HG02973 (cell line): ENCODE results near the gene ZBTB32.

Experiments
- ATAC-seq: cut with Tn5 transposase; IDR thresholded peaks from one replicate; pipeline ENCODE4 v1.9.1; 2021; ENCODE audit warnings: moderate library complexity; ENCODE audit not compliant: unreplicated experiment

The ZBTB32 gene

DNA sequence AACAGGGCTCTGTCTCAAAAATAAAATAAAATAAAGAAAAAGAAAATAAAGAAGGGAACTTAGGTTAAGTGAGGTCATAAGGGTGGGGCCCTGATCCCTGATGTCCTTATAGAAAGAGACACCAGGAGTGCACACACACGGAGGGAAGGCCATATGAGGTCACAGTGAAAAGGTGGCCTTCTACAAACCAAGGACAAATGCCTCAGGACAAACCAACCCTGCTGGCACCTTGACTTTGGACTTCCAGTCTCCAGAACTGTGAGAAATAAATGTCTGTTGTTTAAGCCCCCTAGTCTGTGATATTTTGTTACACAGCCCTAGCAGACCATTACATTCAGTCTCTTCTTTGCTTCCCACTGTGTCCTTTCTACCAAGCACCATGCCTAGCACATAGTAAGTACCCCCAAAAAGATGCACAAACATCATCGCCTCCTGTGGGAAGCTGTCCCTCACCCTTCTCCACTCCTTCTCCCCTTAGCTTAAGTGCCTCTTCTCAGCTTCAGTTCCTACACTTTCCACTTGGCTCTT, 8.4 kb upstream of the ZBTB32 start:
- no peak for ATAC-seq

DNA sequence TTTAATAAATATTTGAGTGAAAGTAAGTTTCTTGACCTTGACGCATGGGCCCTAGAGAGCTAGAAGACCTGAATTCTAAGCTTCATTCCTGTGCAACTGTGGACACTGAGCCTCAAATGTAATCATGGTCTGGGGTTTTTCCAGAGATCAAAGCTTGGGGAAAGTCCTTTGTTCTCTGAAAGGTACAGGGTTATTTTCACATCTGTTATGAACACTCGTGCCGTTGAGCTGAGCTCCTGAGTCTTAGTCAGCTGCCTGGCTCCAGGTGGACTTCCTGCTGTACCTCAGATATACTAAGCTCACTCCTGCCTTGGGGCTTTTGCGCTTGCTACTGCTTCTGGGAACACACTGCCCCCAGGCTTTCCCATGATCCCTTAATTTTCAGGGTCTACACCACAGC, 7.5 kb upstream of the ZBTB32 start:
- ATAC-seq, result no peak

DNA sequence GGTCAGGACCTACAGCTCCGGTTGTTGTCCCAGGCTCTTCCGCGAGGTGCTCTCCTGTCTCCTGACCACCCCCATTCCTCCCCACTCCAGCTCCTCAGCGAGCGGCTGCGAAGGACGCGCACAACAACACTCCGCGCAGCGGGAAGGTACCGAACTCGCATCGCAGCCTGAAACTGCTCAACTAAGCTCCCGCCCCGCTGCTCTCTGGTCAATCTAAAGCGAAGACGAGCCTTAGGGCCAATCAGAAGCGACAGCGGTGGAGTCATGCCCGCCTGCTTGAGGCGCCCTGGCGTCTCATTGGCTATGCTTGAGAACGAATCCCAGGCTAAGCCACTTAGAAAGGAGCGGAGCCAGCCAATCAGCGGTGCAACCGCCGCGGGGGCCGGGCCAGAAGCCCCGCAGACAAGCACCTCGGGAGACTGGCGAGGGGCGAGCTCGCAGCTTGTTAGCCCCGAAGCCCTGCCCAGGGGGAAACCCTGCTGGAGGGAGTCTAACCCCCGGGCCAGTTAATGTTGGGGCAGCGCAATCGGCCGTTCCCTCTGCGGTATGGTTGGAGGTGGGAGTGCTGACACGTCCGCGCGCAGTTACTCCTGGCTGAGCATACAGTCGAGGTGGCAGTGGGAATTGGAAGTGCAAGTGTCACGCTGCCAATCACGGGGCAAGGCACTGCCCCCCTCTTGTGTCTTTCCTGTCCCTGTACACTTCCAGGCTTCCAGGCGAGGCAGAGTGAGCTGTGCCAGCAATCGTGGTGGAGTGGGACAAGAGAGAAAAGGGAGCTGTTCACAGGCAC, 1.9 kb upstream of the ZBTB32 start:
- peak; percentile 92 for ATAC-seq

DNA sequence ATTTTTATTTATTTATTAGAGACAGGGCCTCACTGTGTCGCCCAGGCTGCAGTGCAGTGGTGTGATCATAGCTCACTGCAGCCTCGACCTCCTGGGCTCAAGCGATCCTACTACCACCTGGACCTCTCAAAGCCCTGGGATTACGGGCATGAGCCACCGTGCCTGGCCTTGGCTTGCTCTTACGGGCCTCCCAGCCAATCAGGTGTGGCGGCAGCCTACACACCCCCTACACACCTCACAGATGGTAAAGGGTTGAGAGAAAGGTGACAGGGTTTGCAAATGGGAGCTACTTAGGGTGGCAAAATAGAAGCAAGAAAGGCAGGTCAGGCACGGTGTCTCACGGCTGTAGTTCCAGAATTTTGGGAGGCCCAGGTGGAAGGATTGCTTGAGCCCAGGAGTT, 1.0 kb upstream of the ZBTB32 start:
- ATAC-seq, result no peak

DNA sequence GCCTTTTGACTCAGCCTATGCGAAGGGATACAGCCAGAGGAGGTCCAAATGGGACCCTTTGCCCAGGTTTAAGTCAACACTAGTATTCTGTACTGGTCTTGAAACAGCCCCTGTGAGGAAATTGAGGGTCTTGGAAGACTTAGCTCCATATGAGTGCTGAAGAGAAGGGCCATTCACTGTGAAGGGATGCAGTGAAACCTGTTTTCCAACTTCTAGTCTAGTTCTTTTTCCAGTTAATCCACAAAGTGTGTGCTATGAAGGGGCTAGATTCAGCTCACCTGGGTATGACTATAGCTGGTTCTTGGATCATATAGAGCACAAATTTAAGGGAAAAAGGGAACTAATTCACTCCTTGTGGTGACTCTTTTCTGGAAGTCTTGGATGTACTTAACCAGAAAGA, 4.0 kb downstream of the ZBTB32 start:
- ATAC-seq, result no peak

DNA sequence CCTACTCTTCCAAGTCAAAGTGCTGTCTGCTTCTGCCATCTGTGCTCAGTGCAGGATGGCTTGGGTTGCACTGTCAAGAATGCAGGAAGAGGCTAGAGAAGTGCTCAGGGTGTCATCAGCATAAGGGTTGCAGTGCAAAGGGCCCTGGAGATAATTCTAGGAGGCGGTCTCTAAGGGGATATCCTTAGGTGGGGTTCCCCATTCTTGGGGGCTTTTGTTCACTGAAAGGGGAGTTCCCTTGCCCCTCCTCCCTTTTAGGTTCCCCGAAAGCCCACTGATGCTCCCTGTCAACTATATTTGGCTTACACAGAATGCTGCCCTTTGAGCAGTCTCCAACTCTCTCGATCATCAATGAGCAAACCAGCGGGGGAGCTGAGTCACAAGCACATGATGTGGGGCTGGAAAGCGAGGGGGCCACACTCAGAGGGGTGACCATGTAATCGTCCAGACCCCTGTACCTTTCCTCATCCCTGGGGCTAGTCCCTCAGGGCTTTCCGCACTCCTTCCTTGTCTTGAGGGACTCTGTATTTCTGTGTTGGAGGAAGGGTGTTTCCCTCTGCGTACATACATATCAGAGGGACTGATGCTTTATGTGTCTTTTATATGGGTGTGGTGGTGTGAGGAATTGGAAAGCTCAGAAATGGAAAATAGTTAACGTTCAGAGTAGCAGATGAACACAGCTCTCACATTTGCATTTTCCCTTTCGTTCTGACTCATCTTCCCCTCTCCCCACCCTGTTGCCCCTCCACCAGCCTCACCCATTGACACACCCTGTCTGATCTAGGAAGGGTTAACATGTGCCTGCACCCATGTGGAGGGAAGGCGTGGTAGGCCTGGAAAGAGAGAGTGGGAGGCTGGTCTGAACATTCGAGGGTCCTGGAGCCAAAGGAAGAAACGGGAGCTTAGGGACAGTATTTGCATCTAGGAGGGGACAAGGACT, 6.7 kb downstream of the ZBTB32 start:
- no peak for ATAC-seq

DNA sequence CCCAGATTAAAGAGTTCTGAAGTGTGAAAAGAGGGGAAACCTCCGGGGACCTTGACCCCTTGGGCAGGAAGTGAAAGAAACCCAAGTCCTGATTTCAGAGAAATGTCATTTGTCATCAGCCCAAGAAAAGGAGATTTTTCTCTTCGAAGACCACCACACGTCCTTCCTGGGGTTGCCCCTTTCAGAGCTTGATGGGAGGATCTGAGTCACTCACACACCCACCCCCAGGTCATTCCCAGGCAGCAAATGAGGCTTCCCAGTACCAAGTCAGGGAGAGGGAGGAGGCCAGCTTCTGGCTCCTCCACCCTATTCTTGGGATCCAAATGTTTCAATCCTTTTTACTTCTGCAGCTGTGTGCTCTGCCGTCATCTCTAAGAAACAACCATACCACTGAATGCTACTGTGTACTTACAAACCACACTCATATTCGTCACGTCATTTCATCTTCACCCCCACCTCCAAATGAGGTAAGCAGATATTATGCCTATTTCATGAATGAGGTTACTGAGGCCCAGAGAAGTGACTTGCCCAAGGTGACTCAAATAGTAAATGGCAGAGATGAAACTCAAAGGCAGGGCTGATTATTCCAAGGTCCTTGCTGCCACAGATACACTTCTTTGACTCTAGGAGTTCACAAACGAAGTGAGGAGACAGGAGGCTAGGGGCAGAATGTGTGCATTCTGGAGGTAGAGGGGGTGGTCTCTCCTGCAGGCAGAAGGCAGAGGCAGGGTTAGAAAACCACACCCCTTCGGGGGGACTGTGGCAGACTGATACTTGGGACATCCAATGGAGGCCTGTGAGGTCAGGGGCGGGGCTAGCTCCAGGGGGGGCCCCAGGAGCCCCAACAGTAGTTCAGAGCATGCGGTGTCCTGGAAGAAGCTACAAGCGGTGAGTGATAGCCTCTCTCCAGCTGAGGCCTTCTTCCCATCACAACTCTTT, 8.5 kb downstream of the ZBTB32 start:
- no peak for ATAC-seq

DNA sequence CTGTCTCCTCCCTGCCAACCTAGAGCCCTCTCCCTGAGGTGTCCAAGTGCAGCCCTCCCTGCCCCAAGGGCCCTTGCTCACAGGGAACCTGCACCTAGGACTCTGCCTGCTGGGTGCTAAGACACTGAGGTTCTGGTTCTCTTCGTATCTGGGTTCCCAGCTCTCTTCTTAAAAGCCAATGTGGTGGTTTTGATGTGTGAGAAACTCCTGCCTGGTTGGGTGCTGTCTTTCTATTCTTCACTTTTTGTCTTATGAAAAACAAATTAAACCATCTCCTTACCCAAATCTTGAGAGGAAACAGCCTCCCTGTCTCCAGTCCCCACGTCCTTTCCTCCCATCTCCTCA, 9.1 kb downstream of the ZBTB32 start:
- no peak for ATAC-seq

DNA sequence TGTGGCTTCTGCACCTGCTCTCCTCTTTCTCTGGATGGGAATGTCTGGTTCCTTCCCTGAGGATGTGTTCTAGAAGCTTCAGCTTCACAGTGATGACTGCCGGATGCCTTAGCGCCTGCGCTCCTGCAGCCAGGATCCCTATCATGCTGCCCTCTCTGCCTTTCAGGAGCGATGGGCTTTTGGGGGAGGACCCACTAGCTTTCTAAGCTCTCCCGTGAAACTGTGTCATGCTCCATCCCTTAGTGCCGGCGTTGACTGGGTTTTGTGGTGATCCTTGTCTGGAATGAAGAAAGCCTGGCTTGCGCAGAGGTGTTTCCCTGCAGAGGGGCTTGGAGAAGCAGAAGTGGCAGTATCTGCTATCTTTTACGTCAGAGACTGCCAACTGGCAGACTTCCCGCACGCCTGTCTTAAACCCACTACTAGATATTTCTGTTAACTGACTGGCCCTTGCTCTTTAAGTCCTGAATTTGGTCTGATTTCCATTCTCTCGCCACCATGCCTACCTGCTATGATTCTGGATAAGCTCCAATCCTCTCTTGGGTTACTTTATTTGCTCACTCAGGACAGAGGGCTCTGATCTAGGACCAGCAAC, 9.6 kb downstream of the ZBTB32 start:
- no peak for ATAC-seq

DNA sequence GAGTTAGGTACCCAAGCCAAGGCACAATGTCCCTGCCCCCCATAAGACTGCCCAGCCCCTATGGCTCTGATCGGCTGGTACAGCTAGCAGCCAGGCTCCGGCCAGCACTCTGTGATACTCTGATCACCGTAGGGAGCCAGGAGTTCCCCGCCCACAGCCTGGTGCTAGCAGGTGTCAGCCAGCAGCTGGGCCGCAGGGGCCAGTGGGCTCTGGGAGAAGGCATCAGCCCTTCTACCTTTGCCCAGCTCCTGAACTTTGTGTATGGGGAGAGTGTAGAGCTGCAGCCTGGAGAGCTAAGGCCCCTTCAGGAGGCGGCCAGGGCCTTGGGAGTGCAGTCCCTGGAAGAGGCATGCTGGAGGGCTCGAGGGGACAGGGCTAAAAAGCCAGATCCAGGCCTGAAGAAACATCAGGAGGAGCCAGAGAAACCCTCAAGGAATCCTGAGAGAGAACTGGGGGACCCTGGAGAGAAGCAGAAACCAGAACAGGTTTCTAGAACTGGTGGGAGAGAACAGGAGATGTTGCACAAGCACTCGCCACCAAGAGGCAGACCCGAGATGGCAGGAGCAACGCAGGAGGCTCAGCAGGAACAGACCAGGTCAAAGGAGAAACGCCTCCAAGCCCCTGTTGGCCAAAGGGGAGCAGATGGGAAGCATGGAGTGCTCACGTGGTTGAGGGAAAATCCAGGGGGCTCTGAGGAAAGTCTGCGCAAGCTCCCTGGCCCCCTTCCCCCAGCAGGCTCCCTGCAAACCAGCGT, 10.4 kb downstream of the ZBTB32 start:
- ATAC-seq, result no peak

DNA sequence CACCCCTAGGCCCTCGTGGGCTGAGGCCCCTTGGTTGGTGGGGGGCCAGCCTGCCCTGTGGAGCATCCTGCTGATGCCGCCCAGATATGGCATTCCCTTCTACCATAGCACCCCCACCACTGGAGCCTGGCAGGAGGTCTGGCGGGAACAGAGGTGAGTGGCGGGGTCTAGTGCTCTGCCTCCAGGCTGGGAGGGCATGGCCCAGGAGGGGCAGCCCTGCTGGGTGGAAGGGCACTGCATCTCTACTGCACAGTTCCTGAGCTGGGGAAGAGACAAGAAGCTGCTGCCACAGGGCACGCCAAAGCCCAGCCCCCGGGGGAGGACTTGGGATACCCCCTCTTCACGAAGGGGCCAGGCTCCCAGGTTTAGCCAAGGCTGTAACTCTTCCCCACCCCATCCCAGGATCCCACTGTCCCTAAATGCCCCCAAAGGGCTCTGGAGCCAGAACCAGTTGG, 11.0 kb downstream of the ZBTB32 start:
- ATAC-seq, result no peak

DNA sequence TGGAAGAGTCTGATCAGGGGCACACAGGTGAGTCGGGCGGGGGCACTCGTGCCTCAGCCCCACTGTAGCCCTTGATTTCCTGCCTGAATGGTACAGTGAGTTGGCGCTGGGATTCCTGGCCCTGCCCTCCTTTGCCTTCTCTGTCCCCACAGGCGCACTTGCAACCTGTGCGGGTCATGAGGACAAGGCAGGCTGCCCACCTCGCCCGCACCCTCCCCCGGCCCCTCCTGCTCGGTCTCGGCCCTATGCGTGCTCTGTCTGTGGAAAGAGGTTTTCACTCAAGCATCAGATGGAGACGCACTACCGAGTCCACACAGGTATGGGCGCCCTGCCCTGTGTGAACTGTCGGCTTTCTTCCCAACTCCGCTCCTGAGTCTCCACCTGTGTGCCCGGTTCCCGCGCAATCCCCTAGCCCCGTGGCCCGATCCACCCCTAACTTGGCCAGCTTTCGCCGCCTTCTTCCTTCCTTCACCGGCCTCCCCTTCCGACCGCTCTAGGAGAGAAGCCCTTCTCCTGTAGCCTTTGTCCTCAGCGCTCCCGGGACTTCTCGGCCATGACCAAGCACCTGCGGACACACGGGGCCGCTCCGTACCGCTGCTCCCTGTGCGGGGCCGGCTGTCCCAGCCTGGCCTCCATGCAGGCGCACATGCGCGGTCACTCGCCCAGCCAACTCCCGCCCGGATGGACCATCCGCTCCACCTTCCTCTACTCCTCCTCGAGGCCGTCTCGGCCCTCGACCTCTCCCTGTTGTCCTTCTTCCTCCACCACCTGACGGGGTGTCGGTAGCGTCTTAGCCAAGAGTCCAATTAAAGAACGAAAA, 11.8 kb downstream of the ZBTB32 start:
- no peak for ATAC-seq

DNA sequence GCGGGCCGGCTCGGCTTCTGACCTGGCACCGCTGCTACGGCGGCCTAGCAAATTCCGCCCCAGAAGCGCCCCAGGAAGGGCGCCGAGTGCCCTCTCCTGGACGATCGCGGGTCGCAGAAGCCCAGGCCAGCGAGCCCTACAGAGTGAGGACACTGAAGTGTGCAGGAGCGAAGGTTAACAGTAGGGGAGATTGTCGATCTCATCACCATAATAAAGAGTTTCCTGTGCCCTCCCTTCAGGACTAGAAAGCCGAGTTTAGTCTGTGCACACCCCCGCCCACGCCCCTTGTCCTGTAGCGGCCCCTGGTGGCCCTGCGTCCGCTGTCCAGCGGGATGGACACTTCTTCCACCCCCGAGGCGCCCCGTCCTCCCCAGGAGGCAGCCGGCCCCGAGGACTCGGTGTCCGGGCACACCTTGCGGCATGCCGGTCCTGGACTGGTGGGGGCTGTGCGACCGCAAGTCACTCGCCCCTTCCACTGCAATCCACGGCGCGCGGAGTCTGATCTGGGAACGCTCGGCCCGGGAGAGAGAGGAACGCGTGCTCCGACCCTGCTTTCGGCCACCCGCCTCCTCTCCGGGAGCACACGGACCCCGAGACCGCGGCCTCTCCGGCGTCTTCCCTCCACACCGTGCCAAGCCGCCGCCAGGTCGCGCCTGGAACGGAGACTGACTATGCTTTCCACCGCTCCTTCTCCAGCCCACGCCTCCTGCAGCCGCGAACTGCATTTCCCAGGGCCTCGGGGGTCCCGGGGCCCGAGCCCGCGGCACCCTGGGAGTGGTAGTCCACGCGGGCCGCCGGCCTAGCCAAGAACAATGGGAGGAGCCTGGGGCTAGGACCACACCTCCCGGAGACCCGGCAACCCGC, 12.7 kb downstream of the ZBTB32 start:
- peak; percentile 51 for ATAC-seq

DNA sequence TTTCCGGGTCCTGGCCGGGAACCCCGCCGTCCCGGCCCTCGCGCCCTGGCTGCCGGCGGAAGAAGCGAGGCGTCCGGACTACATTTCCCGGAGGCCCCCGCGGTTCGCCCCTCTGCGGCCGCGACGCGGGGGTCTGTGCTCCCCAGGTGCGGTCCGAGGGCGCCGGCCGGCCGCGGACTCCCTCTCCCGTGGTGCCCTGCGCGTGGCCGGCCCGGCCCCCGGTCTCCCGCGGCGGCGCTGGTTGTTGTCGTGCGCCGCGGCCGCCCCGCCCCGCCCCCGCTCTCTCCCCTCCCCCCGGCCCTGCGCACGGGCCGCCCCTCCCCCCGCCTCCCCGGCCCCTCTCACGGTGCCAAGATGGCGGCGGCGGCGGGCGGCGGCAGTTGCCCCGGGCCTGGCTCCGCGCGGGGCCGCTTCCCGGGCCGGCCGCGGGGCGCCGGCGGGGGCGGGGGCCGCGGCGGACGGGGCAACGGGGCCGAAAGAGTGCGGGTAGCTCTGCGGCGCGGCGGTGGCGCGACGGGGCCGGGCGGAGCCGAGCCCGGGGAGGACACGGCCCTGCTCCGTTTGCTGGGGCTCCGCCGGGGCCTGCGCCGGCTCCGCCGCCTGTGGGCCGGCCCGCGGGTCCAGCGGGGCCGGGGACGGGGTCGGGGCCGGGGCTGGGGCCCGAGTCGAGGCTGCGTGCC, 13.4 kb downstream of the ZBTB32 start, which contains the start of gene KMT2B:
KMT2B (plus strand) TSS at position 339 of the 680 bp plus-strand sequence; CDS start at position 355, 16 bp downstream.
- no peak for ATAC-seq

DNA sequence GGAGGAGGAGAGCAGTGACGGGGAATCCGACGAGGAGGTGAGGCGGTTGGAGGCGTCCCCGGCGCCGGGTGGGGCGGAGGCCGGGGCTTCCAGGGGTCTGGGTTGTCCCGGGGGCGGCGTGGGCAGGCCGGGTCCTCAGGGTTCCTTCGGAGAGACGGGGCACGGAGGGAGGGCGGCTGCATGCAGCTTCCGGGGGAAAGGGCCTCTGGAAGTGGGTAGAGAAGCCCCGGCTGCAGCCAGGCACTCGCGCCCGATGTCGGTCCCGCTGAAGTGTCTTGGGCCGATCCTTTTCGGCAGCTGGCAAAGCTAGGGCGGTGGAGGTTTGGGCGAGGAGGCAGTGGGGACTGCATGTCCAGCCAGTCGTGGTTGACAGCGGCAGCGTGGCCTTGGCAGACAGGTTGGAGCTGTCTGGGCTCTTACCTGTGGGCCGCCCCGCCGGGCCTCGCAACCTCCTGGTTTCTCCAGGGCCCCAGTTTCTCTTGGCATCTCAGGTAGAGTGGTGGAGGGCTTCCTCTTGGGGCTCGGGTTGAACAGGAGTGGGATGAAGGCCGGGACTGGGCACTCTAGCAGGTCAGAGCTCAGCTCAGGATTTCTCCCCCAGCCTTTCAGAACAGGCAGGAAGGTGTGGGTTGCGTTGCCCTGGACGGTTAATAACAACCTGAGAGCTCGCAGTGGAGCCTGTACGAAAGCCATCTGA, 14.1 kb downstream of the ZBTB32 start:
- ATAC-seq, result no peak

DNA sequence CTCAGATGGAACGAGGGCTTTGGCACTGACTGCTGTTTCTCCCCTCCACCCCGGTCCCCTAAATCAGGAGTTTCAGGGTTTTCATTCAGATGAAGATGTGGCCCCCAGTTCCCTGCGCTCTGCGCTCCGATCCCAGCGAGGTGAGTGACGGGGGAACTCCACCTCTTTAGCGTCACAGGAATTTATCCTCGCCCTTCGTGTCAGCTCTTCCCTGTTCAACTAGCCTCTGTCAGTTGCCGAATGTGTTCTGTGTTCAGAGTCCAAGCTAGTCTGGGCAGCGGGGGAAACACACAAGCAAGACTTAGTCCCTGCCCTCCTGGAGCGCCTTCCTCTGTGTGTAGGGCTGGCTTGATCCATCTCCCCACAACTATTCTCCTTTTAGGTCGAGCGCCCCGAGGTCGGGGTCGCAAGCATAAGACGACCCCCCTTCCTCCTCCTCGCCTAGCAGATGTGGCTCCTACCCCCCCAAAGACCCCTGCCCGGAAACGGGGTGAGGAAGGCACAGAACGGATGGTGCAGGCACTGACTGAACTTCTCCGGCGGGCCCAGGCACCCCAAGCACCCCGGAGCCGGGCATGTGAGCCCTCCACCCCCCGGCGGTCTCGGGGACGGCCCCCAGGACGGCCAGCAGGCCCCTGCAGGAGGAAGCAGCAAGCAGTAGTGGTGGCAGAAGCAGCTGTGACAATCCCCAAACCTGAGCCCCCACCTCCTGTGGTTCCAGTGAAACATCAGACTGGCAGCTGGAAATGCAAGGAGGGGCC, 15.2 kb downstream of the ZBTB32 start:
- no peak for ATAC-seq
